ENCODE measurements around the gene CPNE2. TPM values are rescaled to one million over a fixed set of nuclear protein-coding genes. Genes with fewer than 3 reads are reported as not detected.
A peak's percentile ranks its signal among the peaks of the same experiment; 100 is the strongest.

Gene CPNE2
- total RNA-seq: 13.3 TPM

DNA sequence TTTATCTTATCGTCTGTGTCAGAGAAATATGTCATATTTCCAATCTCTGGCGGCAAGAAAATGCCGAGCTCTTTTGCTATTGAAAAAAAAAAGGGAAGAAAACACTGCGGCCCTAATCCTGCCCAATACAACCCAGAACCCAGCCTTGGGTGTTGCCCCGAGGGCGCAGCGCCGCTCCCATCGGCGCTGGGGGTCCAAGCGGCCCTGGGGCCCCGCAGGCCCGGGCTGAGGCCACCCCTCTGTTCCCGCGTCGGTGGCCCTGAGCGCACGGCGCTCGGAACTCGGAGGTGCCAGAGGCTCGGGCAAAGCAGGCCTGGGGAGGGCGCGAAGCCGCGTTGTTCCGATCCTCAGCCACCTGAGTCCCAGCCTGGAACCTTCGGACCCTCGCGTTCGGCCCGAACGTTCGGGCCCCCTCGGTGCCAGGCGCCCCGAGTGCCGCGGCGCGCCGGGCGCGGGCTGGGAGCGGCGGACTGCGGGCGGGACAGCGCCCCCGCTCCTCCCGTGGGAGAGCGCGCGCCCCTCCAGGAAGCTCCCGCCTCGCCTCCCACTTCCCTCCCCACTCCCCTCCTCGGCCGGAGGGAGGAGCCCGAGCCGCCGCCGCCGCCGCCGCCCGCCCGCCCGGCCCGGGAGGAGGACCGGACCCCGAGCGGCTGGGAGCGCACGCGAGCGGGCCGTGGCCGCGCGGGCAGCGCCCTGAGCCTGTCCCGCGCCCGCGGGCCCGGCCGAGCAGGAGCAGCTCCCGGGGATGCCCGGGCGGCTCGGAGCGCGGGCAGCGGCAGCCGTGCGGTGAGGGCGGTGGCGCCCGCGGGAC, at the start of gene CPNE2:
Gene CPNE2, plus strand, starts transcription at position 609 of the 811 bp plus-strand sequence. CDS start 18,160 bp downstream, outside the sequence.
- H3K27me3 ChIP-seq (ENCODE audit: insufficient read depth, low read length): no peaks in the 10 kb centered on the region
- H3K4me1 ChIP-seq (ENCODE audit: insufficient read depth, low read length): peaks cover 43% of the 10 kb centered on the region
- no peaks in the 10 kb centered on the region for H3K9me3 ChIP-seq (ENCODE audit: low read depth, low read length)
- peak within 1 kb of the TSS; percentile 50 for H3K4me3 ChIP-seq (ENCODE audit: low read length)

DNA sequence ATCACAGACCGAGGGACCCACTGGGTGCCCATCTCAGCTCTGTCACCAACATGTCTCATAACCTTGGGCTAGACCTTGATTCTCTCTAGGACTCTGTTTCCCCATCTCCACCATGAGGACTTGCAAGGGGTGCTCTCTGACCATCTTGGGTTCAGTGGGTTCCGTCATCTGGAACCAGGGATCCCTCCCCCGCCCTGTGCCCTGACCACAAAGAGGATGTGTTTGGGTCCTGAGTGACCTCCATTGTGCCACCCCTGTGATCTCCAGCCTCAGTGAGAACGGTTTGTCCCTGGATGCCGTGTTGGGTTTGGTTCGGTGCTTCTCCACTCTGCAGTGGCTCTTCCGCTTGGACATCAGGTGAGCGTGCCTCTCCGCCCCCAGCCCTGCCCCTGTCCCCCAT, 49.1 kb upstream of the CPNE2 start:
- Histone ChIP-seq H3K4me1 (ENCODE audit: insufficient read depth, low read length) (peaks cover 75% of the 10 kb centered on the region), H3K27me3 (ENCODE audit: insufficient read depth, low read length) (no peaks in the 10 kb centered on the region), H3K4me3 (ENCODE audit: low read length) (no peak overlapping the region), H3K9me3 (ENCODE audit: low read depth, low read length) (no peaks in the 10 kb centered on the region)

DNA sequence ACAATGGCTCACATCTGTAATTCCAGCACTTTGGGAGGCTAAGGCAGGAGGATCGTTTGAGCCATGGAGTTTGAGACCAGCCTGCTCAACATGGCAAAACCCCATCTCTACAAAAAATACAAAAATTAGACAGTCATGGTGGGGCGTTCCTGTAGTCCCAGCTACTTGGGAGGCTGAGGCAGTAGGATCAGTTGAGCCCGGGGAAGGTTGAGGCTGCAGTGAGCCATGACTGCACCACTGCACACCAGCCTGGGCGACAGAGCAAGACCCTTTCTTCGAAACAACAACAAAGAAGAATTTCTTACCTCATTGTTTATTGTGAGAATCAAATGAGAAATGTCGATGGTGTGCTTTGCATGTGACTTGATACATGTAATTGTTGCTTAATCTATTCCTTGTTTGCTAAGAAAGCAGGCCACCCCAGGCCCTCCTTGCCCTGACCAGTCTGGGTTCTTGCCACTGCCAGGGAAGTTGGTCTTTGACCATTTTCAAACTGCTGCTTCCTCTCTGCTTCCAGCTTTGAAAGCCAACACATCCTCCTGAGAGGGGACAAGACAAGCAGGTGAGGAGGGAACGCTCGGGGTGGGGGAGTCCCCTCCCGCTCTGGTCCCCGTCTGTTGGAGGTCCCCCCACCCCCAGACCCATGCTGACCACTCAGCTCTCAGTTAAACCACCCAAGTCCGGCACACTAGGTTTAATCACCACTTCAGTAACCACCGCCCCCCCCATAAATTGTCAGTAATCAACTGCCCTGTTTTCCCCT, 47.3 kb upstream of the CPNE2 start:
- H3K4me3 ChIP-seq (ENCODE audit: low read length): no peak overlapping the region
- H3K9me3 ChIP-seq (ENCODE audit: low read depth, low read length): no peaks in the 10 kb centered on the region
- H3K27me3 ChIP-seq (ENCODE audit: insufficient read depth, low read length): no peaks in the 10 kb centered on the region
- peaks cover 56% of the 10 kb centered on the region for H3K4me1 ChIP-seq (ENCODE audit: insufficient read depth, low read length)

DNA sequence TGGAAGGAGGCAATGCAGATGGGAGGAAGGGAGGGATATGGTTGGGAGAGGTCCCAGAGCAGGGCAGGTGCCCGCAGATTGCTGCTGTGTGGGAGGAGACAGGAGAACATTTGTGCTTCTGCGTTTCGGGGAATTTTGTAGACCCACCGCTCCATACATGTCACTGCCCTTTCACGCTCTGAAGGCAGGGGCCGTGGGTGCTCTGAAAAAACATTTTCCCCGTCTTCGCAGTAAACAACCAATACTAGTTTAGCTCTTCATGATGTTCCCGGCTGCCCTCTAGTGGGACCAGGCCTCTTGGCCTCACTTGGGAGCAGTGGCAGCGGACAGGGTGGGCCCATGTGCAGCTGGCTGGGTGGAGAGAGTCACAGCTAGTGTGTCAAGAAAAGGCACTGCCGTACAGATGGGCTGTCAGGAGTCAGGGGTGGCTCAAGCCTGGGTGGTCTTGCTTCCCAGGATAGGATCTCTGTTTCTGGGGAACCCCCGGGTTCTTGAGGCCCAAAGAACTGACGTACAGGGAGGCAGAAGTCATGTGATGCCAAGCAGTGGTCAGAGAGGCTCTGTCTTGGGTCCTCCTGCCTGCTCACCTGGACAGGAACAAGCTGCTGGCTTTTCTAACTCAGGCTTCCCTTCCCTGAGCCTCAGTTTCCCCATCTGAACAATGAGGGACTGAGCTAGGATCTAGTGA, 46.5 kb upstream of the CPNE2 start:
- Histone ChIP-seq H3K4me1 (ENCODE audit: insufficient read depth, low read length) (peaks cover 49% of the 10 kb centered on the region), H3K9me3 (ENCODE audit: low read depth, low read length) (no peaks in the 10 kb centered on the region), H3K4me3 (ENCODE audit: low read length) (no peak overlapping the region), H3K27me3 (ENCODE audit: insufficient read depth, low read length) (no peaks in the 10 kb centered on the region)

DNA sequence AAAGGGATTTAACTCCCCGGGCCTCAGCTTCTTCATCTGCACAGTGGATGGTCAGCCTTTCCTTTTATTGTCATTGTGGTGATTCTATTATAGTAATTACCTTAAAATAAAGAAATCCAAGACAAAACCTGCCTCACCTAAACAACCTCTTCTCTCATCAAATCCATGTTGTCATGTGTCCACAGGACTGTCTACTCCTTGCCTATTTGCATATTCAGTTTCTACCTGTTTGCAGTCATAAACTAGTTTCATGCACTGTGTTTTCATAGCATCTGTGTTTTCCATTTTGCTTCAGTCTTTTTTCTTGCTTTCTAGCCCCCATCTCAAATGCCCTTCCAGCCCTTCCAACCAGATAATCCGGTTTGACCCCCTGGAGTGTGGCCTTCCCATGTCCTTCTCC, 44.3 kb upstream of the CPNE2 start:
- H3K9me3 ChIP-seq (ENCODE audit: low read depth, low read length): no peaks in the 10 kb centered on the region

DNA sequence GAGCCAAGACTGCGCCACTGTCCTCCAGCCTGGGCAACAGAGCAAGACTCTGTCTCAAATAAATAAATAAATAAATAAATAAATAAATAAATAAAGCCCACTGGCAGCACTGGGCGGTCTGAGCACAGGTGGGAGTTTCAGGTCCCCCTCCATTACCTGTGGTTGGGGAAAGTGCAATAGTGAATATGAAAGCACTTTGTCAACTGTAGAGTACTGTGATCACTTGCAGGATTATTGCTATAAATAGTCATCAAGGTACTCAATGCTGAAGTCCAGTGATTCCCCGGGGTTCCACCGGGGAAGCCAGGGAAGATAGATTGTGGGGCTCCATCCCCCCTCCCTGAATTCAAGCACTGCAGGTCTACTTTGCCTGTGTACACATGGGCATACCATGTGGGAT, 42.7 kb upstream of the CPNE2 start:
- Histone ChIP-seq H3K27me3 (ENCODE audit: insufficient read depth, low read length) (no peaks in the 10 kb centered on the region), H3K4me3 (ENCODE audit: low read length) (no peak overlapping the region), H3K4me1 (ENCODE audit: insufficient read depth, low read length) (peaks cover 12% of the 10 kb centered on the region), H3K9me3 (ENCODE audit: low read depth, low read length) (no peaks in the 10 kb centered on the region)

More for the DNA sequence above, 44.3 kb upstream of the CPNE2 start:
- H3K4me3 ChIP-seq (ENCODE audit: low read length): no peak overlapping the region
- peaks cover 26% of the 10 kb centered on the region for H3K4me1 ChIP-seq (ENCODE audit: insufficient read depth, low read length)
- no peaks in the 10 kb centered on the region for H3K27me3 ChIP-seq (ENCODE audit: insufficient read depth, low read length)

DNA sequence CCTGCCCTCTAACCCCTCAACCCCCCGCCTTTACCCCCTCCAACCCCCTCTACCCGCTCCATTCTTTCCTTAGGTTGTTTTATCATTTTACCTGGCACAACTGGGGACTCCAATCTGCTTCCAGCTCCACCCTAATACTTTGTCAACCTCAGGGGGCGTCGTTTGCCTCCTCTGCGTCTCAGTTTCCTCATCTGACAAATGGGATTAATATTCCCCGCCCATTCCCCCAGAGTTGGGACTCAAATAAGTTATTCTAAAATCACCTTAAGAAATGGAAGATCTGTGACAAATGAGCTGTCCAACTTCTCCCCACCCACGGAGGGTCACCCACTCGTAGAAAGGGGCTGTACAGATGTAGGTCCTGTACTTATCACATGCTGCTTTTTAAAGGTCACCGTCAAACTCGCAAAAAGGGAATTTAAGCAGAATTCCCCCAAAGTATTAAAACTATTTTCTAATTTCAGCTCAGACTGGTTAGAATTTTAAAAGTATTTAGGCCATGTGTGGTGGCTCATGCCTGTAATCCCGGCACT, 40.6 kb upstream of the CPNE2 start:
- H3K27me3 ChIP-seq (ENCODE audit: insufficient read depth, low read length): no peaks in the 10 kb centered on the region

DNA sequence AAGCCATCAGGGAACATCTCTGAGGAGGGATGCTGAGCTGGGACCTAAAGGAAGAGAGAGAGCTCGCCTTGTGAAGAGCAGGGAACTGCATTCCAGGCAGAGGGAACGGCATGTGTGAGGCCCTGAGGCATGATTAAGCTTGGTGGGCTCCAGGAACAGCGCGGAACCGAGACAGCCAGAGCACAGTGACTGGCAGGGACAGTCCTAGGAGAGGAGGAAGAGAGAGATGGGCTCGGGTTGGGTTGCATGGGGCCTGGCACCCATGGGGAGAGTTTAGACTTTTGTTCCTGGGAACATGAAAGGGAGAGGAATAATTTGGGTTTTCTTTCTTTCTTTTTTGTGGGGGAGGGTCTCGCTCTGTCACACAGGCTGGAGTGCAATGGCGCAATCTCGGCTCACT, 39.2 kb upstream of the CPNE2 start:
- H3K4me3 ChIP-seq (ENCODE audit: low read length): no peak overlapping the region
- no peaks in the 10 kb centered on the region for H3K9me3 ChIP-seq (ENCODE audit: low read depth, low read length)
- H3K27me3 ChIP-seq (ENCODE audit: insufficient read depth, low read length): no peaks in the 10 kb centered on the region

More for the DNA sequence above, 40.6 kb upstream of the CPNE2 start:
- H3K9me3 ChIP-seq (ENCODE audit: low read depth, low read length): no peaks in the 10 kb centered on the region
- no peaks in the 10 kb centered on the region for H3K4me1 ChIP-seq (ENCODE audit: insufficient read depth, low read length)
- H3K4me3 ChIP-seq (ENCODE audit: low read length): no peak overlapping the region

DNA sequence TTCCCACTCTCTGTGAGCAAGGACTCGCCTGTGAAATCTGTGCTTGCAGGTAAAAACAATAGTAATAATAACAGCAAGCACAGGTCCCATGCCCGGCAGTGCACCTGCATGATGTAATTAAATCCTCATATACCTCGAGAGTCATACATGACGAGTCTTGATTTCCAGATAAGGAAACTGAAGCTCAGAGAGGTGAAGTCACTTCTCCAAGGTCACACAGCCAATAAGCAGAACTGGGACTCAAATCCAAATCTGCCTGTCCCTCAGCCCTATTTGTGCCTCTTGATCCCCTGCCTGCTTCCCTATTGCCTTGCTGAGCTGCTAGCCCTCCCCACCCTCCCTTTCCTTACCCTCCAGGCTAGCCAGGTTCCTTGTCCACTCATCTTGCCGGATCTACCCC, 38.0 kb upstream of the CPNE2 start:
- Histone ChIP-seq H3K9me3 (ENCODE audit: low read depth, low read length) (no peaks in the 10 kb centered on the region), H3K4me3 (ENCODE audit: low read length) (no peak overlapping the region), H3K4me1 (ENCODE audit: insufficient read depth, low read length) (no peaks in the 10 kb centered on the region)

More for the DNA sequence above, 39.2 kb upstream of the CPNE2 start:
- H3K4me1 ChIP-seq (ENCODE audit: insufficient read depth, low read length): no peaks in the 10 kb centered on the region

DNA sequence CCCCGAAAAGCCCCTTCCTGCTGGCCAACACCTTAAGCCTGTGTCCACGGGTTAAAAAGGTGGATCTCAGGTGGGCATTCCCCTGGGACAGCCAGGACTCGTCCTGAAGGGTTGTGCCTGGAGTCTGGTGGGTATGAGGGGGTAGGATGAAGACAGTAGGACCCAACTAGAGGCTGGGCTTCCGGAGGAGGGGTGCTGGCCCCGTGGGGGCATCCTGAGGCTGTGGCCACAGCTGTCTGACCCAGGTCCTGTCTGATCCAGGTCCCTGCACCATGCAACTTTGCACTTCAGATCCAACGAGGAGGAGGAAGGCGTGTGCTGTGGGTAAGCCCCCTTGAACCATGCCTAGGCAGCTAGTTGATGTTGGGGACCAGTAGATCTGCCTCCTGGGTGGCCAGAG, 37.6 kb upstream of the CPNE2 start:
- no peaks in the 10 kb centered on the region for H3K9me3 ChIP-seq (ENCODE audit: low read depth, low read length)
- no peaks in the 10 kb centered on the region for H3K27me3 ChIP-seq (ENCODE audit: insufficient read depth, low read length)
- no peaks in the 10 kb centered on the region for H3K4me1 ChIP-seq (ENCODE audit: insufficient read depth, low read length)
- no peak overlapping the region for H3K4me3 ChIP-seq (ENCODE audit: low read length)

More for the DNA sequence above, 38.0 kb upstream of the CPNE2 start:
- no peaks in the 10 kb centered on the region for H3K27me3 ChIP-seq (ENCODE audit: insufficient read depth, low read length)

DNA sequence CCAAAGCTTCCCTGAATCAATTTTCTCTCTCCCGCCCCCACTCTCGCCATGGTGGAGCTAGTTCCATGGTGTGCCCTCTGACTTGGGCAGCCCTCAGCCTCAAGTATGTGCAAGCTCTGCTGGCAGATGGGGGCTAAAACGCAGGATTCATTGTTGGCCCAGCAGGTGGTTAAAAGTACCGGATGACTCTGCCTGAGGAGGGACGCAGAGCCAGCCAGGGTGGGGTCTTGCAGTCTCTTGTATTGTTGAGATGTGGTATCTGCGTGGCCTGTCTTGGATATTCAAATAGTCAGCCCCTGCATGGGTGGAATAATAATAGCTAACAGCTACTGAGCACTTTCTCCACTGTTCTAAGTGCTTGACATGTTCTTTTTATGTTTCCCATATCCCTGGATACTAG, 36.7 kb upstream of the CPNE2 start:
- H3K27me3 ChIP-seq (ENCODE audit: insufficient read depth, low read length): no peaks in the 10 kb centered on the region
- H3K9me3 ChIP-seq (ENCODE audit: low read depth, low read length): no peaks in the 10 kb centered on the region
- H3K4me3 ChIP-seq (ENCODE audit: low read length): no peak overlapping the region
- H3K4me1 ChIP-seq (ENCODE audit: insufficient read depth, low read length): peaks cover 6% of the 10 kb centered on the region

DNA sequence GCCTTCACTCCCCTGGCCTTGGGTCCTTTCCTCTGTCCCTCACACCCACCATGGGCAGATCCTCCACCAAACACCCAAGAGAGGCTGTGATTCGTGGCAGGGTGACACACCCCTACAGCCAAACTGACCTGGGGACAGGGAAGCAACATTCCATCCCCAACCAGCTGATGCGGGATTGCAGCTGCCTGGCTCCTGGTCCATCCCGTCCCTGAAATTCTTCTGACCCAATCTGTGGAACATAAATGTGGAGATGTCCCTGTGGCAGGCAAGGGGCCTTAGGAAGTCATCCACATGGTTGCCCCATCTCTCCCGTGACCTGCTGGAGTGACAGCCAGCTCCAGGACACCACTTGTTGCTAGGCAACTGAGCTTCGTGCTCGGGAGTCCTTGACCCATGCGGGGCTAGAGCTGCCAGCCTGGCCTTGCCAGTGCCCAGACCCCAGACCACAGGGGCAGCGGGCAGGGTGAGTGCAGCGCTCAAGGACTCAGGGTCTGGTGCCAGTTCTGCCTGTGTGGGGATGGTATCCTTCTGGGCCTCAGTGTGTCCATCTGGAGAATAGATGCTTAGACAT, 34.0 kb upstream of the CPNE2 start:
- no peak overlapping the region for H3K4me3 ChIP-seq (ENCODE audit: low read length)
- no peaks in the 10 kb centered on the region for H3K27me3 ChIP-seq (ENCODE audit: insufficient read depth, low read length)
- H3K4me1 ChIP-seq (ENCODE audit: insufficient read depth, low read length): peaks cover 25% of the 10 kb centered on the region
- H3K9me3 ChIP-seq (ENCODE audit: low read depth, low read length): no peaks in the 10 kb centered on the region

DNA sequence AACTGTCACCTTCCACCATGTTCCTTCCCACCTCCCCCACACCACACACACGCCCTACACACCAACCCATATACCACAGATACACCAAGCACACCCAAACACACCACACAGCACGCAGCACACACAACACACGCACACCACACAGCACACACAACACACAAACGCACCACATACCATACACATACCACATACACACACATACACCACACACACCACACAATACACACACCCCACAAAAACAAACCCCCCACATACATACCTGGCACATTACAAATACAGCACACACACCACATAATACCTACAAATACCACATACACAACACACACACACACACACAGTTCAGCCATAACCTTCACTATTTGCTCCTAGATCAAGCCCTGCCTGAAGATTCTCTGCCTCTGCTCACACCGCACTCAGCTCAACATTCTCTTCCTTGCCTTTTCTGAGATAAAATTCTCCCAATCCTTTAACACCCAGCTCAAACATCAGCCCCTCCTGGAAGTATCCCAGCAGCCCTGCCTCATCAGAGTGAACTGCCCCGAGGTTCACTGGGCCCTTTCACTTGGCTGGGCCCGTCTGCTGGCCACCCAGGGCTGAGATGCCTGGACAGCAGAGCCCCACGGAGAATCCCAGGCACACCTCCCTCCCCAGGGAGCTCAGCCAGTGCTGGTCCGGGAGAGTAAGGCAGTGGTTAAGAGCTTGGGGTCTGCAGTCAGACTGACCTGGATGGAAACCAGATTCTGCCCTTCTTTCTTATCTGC, 31.9 kb upstream of the CPNE2 start:
- no peak overlapping the region for H3K4me3 ChIP-seq (ENCODE audit: low read length)
- H3K4me1 ChIP-seq (ENCODE audit: insufficient read depth, low read length): peaks cover 25% of the 10 kb centered on the region
- H3K9me3 ChIP-seq (ENCODE audit: low read depth, low read length): no peaks in the 10 kb centered on the region
- H3K27me3 ChIP-seq (ENCODE audit: insufficient read depth, low read length): no peaks in the 10 kb centered on the region
